Esophagus muscularis mucosa (tissue), 3 donors: ENCODE results near the gene PJA1.

Experiments
- CTCF ChIP-seq, 3 experiments: fragments of 200-600 bp in 2 of 3; fragments of 450-650 bp in 1 of 3; sonication (generic) in 2 of 3; IDR thresholded peaks; one replicate each; pipeline ENCODE4 v1.5.1; 2017 to 2019; ENCODE audit warnings: antibody characterized with exemption in 3 of 3, mild to moderate bottlenecking in 2 of 3, moderate library complexity in 1 of 3
- POLR2A ChIP-seq: fragments of 450-650 bp; IDR thresholded peaks from one replicate; pipeline ENCODE4 v1.6.1; 2017; ENCODE audit warnings: antibody characterized with exemption, moderate library complexity, mild to moderate bottlenecking, low read depth
- POLR2AphosphoS5 ChIP-seq, 2 donors: sonication (generic); formaldehyde crosslinking; IDR thresholded peaks; one replicate each; pipeline ENCODE4 v1.6.1; 2017; ENCODE audit warnings: antibody characterized with exemption in 2 of 2

GRCh38 chrX:69170319-69170718 lies 5.1 kb upstream of the PJA1 start:
- TF ChIP-seq POLR2A (no peak), POLR2AphosphoS5 (IDR thresholded peaks at IDR 0.05) (no peak), CTCF (IDR thresholded peaks at IDR 0.05) (no peak)
